ENCODE results near the gene SLC33A1. TPM values are rescaled to one million over a fixed set of nuclear protein-coding genes. Genes with fewer than 3 reads are reported as not detected.
"Not testable (repeated sequence)": the region's sequence is repeated elsewhere in the genome, so short reads cannot be mapped to it uniquely, and the experiment has no call there.

SLC33A1 gene
- total RNA-seq, 1 donor: 36.9 TPM

GRCh38 chr3:155870133-155870944 lies 16.1 kb upstream of the SLC33A1 start, which contains the start of gene GMPS:
GMPS (plus strand) TSS chr3:155870650; CDS start chr3:155870871, 221 bp downstream.
- Histone ChIP-seq H3K36me3 (ENCODE audit: insufficient read depth, low read length) (no peaks in the 10 kb centered on the region), H3K4me2 (ENCODE audit: insufficient read depth, low read length) (peak within 1 kb of the TSS; percentile 89), H3K27me3 (ENCODE audit: insufficient read depth, low read length) (no peaks in the 10 kb centered on the region), H3K4me1 (ENCODE audit: insufficient read depth, low read length) (peaks cover 10% of the 10 kb centered on the region), H4K20me1 (ENCODE audit: insufficient read depth, low read length) (peaks cover 15% of the 10 kb centered on the region), H3K4me3 (ENCODE audit: insufficient read depth, low read length) (peak within 1 kb of the TSS; percentile 94), H3K27ac (ENCODE audit: low read depth, low read length) (peak within 1 kb of the TSS; percentile 78), H3K79me2 (ENCODE audit: insufficient read depth, low read length) (peaks cover 48% of the 10 kb centered on the region), H3K9me3 (ENCODE audit: low read depth, low read length) (no peaks in the 10 kb centered on the region), H2AFZ (ENCODE audit: low read length) (peak within 1 kb of the TSS; percentile 93)
- peak; percentile 7 for TF ChIP-seq CTCF (IDR thresholded peaks at IDR 0.05; ENCODE audit: extremely low read depth, low read depth, low read length)
- DNase-seq (ENCODE audit: insufficient read length, low spot score, missing footprints): peak; percentile 99

- H3K36me3 ChIP-seq (ENCODE audit: insufficient read depth, low read length): no peaks in the 10 kb centered on the region
- peaks cover 13% of the 10 kb centered on the region for H4K20me1 ChIP-seq (ENCODE audit: insufficient read depth, low read length)
- peaks cover 10% of the 10 kb centered on the region for H3K4me1 ChIP-seq (ENCODE audit: insufficient read depth, low read length)
- peaks cover 42% of the 10 kb centered on the region for H3K79me2 ChIP-seq (ENCODE audit: insufficient read depth, low read length)
- no peak for DNase-seq (ENCODE audit: insufficient read length, low spot score, missing footprints)
- H3K27me3 ChIP-seq (ENCODE audit: insufficient read depth, low read length): no peaks in the 10 kb centered on the region
- peak overlapping the region; percentile 94 for H3K4me3 ChIP-seq (ENCODE audit: insufficient read depth, low read length)
- peak overlapping the region; percentile 93 for H2AFZ ChIP-seq (ENCODE audit: low read length)
- TF ChIP-seq CTCF (IDR thresholded peaks at IDR 0.05; ENCODE audit: extremely low read depth, low read depth, low read length): no peak
- peak overlapping the region; percentile 72 for H3K27ac ChIP-seq (ENCODE audit: low read depth, low read length)
- no peaks in the 10 kb centered on the region for H3K9me3 ChIP-seq (ENCODE audit: low read depth, low read length)
- peak overlapping the region; percentile 86 for H3K4me2 ChIP-seq (ENCODE audit: insufficient read depth, low read length)
Measured at GRCh38 chr3:155869691-155870090, 15.5 kb upstream of the SLC33A1 start.

GRCh38 chr3:155863072-155863784 lies 9.0 kb upstream of the SLC33A1 start:
- no peak overlapping the region for H3K4me2 ChIP-seq (ENCODE audit: insufficient read depth, low read length)
- no peak for DNase-seq (ENCODE audit: insufficient read length, low spot score, missing footprints)
- no peak overlapping the region for H2AFZ ChIP-seq (ENCODE audit: low read length)
- H3K27me3 ChIP-seq (ENCODE audit: insufficient read depth, low read length): no peaks in the 10 kb centered on the region
- H4K20me1 ChIP-seq (ENCODE audit: insufficient read depth, low read length): no peaks in the 10 kb centered on the region
- H3K4me1 ChIP-seq (ENCODE audit: insufficient read depth, low read length): no peaks in the 10 kb centered on the region
- TF ChIP-seq CTCF (IDR thresholded peaks at IDR 0.05; ENCODE audit: extremely low read depth, low read depth, low read length): no peak
- no peak overlapping the region for H3K4me3 ChIP-seq (ENCODE audit: insufficient read depth, low read length)
- no peaks in the 10 kb centered on the region for H3K36me3 ChIP-seq (ENCODE audit: insufficient read depth, low read length)
- no peaks in the 10 kb centered on the region for H3K9me3 ChIP-seq (ENCODE audit: low read depth, low read length)
- H3K27ac ChIP-seq (ENCODE audit: low read depth, low read length): no peak overlapping the region
- H3K79me2 ChIP-seq (ENCODE audit: insufficient read depth, low read length): no peaks in the 10 kb centered on the region

GRCh38 chr3:155862290-155862982 lies 8.2 kb upstream of the SLC33A1 start:
- DNase-seq (ENCODE audit: insufficient read length, low spot score, missing footprints): not testable (repeated sequence)

More at GRCh38 chr3:155862290-155862982, 8.2 kb upstream of the SLC33A1 start:
- H3K4me3 ChIP-seq (ENCODE audit: insufficient read depth, low read length); H3K36me3 ChIP-seq (ENCODE audit: insufficient read depth, low read length); H3K4me2 ChIP-seq (ENCODE audit: insufficient read depth, low read length); H3K9me3 ChIP-seq (ENCODE audit: low read depth, low read length); H4K20me1 ChIP-seq (ENCODE audit: insufficient read depth, low read length); H3K27ac ChIP-seq (ENCODE audit: low read depth, low read length); H3K27me3 ChIP-seq (ENCODE audit: insufficient read depth, low read length); H3K4me1 ChIP-seq (ENCODE audit: insufficient read depth, low read length); H3K79me2 ChIP-seq (ENCODE audit: insufficient read depth, low read length): not testable (repeated sequence)
- H2AFZ ChIP-seq (ENCODE audit: low read length): peak overlapping the region; percentile 1

Measured in osteoblast (primary cell).